Activated T-cell treated with anti-CD3 and anti-CD28 coated beads, Interleukin-2, amount 50 U/mL, for 1 hour (primary cell): ENCODE measurements around the gene CD22.
"Not testable (repeated sequence)": the region's sequence is repeated elsewhere in the genome, so short reads cannot be mapped to it uniquely, and the experiment has no call there.

Source experiments
- DNase-seq: peaks from one replicate; pipeline ENCODE4 v3.0.0-alpha.2; 2020

Gene CD22

GRCh38 chr19:35345671-35346111 lies 16.7 kb downstream of the CD22 start:
- peak; percentile 14 for DNase-seq

- DNase-seq: peak; percentile 69
Measured at GRCh38 chr19:35346193-35347052, 17.4 kb downstream of the CD22 start.

- peak; percentile 47 for DNase-seq
Measured at GRCh38 chr19:35347171-35347929, 18.4 kb downstream of the CD22 start, which contains the start of gene FFAR1. TSS of gene FFAR1 (plus strand) at chr19:35347902. CDS start at chr19:35351552, 3,650 bp downstream.

GRCh38 chr19:35347930-35348298 lies 18.9 kb downstream of the CD22 start:
- DNase-seq: peak; percentile 21

- peak; percentile 11 for DNase-seq
Measured at GRCh38 chr19:35348911-35349611, 20.1 kb downstream of the CD22 start.

- DNase-seq: peak; percentile 9
Measured at GRCh38 chr19:35349614-35350521, 20.9 kb downstream of the CD22 start.

GRCh38 chr19:35350591-35350990 lies 21.6 kb downstream of the CD22 start:
- DNase-seq: peak; percentile 14

- DNase-seq: peak; percentile 14
Measured at GRCh38 chr19:35351411-35352176, 22.6 kb downstream of the CD22 start.

- DNase-seq: no peak
Measured at GRCh38 chr19:35352177-35352447, 23.1 kb downstream of the CD22 start.

GRCh38 chr19:35352448-35353304 lies 23.7 kb downstream of the CD22 start:
- peak; percentile 65 for DNase-seq

GRCh38 chr19:35353635-35354034 lies 24.6 kb downstream of the CD22 start:
- peak; percentile 8 for DNase-seq

GRCh38 chr19:35354898-35355297 lies 25.9 kb downstream of the CD22 start:
- DNase-seq: peak; percentile 4

GRCh38 chr19:35355791-35356460 lies 26.9 kb downstream of the CD22 start:
- DNase-seq: no peak

- DNase-seq: no peak
Measured at GRCh38 chr19:35357867-35358573, 29.0 kb downstream of the CD22 start, which contains the start of gene FFAR3. TSS of gene FFAR3 (plus strand) at chr19:35358460. CDS start at chr19:35358891, 431 bp downstream.

- not testable (repeated sequence) for DNase-seq
Measured at GRCh38 chr19:35358834-35359233, 29.8 kb downstream of the CD22 start.

- DNase-seq: not testable (repeated sequence)
Measured at GRCh38 chr19:35359395-35359794, 30.4 kb downstream of the CD22 start.

GRCh38 chr19:35360081-35360480 lies 31.1 kb downstream of the CD22 start:
- not testable (repeated sequence) for DNase-seq

GRCh38 chr19:35360880-35361420 lies 32.0 kb downstream of the CD22 start:
- DNase-seq: no peak
